ENCODE data around the gene PROC. TPM values are rescaled to one million over a fixed set of nuclear protein-coding genes. Genes with fewer than 3 reads are reported as not detected.

PROC gene
- total RNA-seq, 2 experiments from 2014 or later, result not detected

GRCh38 chr2:127386764-127387654 lies 31.2 kb upstream of the PROC start:
- DNase-seq, result peak; percentile 66
- Mint-ChIP-seq H3K9me3 (no peaks in the 10 kb centered on the region), H3K27ac (peak overlapping the region; percentile 66), H3K4me3 (peak overlapping the region; percentile 85), H3K27me3 (ENCODE audit: low read depth) (no peaks in the 10 kb centered on the region), H3K36me3 (ENCODE audit: low read depth) (peaks cover 9% of the 10 kb centered on the region), H3K4me1 (ENCODE audit: low read depth) (peaks cover 68% of the 10 kb centered on the region)
- CTCF ChIA-PET, result interaction anchor here (2.0 kb wide), 1 partner anchor 28 kb away, joined by 9 read pairs; no protein-coding TSS in a partner anchor
- intact Hi-C loops (cut with micrococcal nuclease), result loop anchor here (1.0 to 5.0 kb wide), 5 partner anchors 29 to 730 kb away; partner anchors contain the start of genes GYPC, IWS1 and SAP130

GRCh38 chr2:127387655-127388422 lies 30.4 kb upstream of the PROC start, which contains the start of gene MAP3K2:
TSS of gene MAP3K2 (minus strand) at chr2:127387975. CDS start at chr2:127343129, 44,846 bp downstream.
- intact Hi-C loops (cut with micrococcal nuclease), result loop anchor here (1.0 to 5.0 kb wide), 10 partner anchors 22 to 731 kb away; partner anchors contain the start of genes BIN1, GYPC, IWS1 and POLR2D
- Mint-ChIP-seq H3K27ac (peak within 1 kb of the TSS; percentile 92), H3K4me1 (ENCODE audit: low read depth) (peaks cover 69% of the 10 kb centered on the region), H3K9me3 (no peaks in the 10 kb centered on the region), H3K27me3 (ENCODE audit: low read depth) (no peaks in the 10 kb centered on the region), H3K4me3 (peak within 1 kb of the TSS; percentile 85), H3K36me3 (ENCODE audit: low read depth) (peaks cover 9% of the 10 kb centered on the region)
- peak; percentile 92 for DNase-seq
- CTCF ChIA-PET, result interaction anchor here (2.6 kb wide), 1 partner anchor 27 kb away, joined by 9 read pairs; no protein-coding TSS in a partner anchor

- Mint-ChIP-seq H3K36me3 (ENCODE audit: low read depth) (peaks cover 7% of the 10 kb centered on the region), H3K4me1 (ENCODE audit: low read depth) (peaks cover 66% of the 10 kb centered on the region), H3K9me3 (no peaks in the 10 kb centered on the region), H3K4me3 (peak overlapping the region; percentile 81), H3K27me3 (ENCODE audit: low read depth) (no peaks in the 10 kb centered on the region), H3K27ac (peak overlapping the region; percentile 92)
- CTCF ChIA-PET, result interaction anchor here (1.9 to 2.6 kb wide), 2 partner anchors 22 to 27 kb away, joined by 8 to 9 read pairs; no protein-coding TSS in a partner anchor
- intact Hi-C loops (cut with micrococcal nuclease), result loop anchor here (1.0 to 5.0 kb wide), 7 partner anchors 22 to 731 kb away; partner anchors contain the start of genes BIN1, GYPC, POLR2D and SAP130
- DNase-seq, result peak; percentile 16
These were observed 29.6 kb upstream of the PROC start for GRCh38 chr2:127388423-127389164.

GRCh38 chr2:127389778-127390435 lies 28.3 kb upstream of the PROC start:
- Mint-ChIP-seq H3K27me3 (ENCODE audit: low read depth) (no peaks in the 10 kb centered on the region), H3K4me1 (ENCODE audit: low read depth) (peaks cover 58% of the 10 kb centered on the region), H3K36me3 (ENCODE audit: low read depth) (no peaks in the 10 kb centered on the region), H3K4me3 (no peak overlapping the region), H3K9me3 (no peaks in the 10 kb centered on the region), H3K27ac (peak overlapping the region; percentile 76)
- DNase-seq, result peak; percentile 30
- CTCF ChIA-PET, result interaction anchor here (0.6 to 2.6 kb wide), 3 partner anchors 13 to 25 kb away, joined by 3 to 9 read pairs (median 8); no protein-coding TSS in a partner anchor
- intact Hi-C loops (cut with micrococcal nuclease), result loop anchor here (2.0 to 5.0 kb wide), 4 partner anchors 283 to 733 kb away; partner anchors contain the start of genes BIN1, GYPC, SAP130 and WDR33

- CTCF ChIA-PET, result interaction anchor here (0.6 to 1.1 kb wide), 2 partner anchors 24 to 836 kb away, joined by 3 to 8 read pairs; no protein-coding TSS in a partner anchor
- Mint-ChIP-seq H3K4me1 (ENCODE audit: low read depth) (peaks cover 39% of the 10 kb centered on the region), H3K36me3 (ENCODE audit: low read depth) (no peaks in the 10 kb centered on the region), H3K4me3 (no peak overlapping the region), H3K27ac (peak overlapping the region; percentile 62), H3K27me3 (ENCODE audit: low read depth) (no peaks in the 10 kb centered on the region), H3K9me3 (no peaks in the 10 kb centered on the region)
- no peak for DNase-seq
- intact Hi-C loops (cut with micrococcal nuclease), result no loop called here
These were observed 25.9 kb upstream of the PROC start for GRCh38 chr2:127392133-127392827.

GRCh38 chr2:127392828-127393578 lies 25.2 kb upstream of the PROC start:
- CTCF ChIA-PET, result interaction anchor here (0.6 to 1.1 kb wide), 2 partner anchors 23 to 836 kb away, joined by 3 to 8 read pairs; no protein-coding TSS in a partner anchor

GRCh38 chr2:127394492-127394891 lies 23.7 kb upstream of the PROC start:
- H3K4me1 Mint-ChIP-seq (ENCODE audit: low read depth), result peaks cover 31% of the 10 kb centered on the region
- H3K36me3 Mint-ChIP-seq (ENCODE audit: low read depth), result no peaks in the 10 kb centered on the region
- H3K9me3 Mint-ChIP-seq, result no peaks in the 10 kb centered on the region
- intact Hi-C loops (cut with micrococcal nuclease), result no loop called here
- no peak overlapping the region for H3K4me3 Mint-ChIP-seq
- no peak overlapping the region for H3K27ac Mint-ChIP-seq
- CTCF ChIA-PET, result no interaction called here
- no peak for DNase-seq
- H3K27me3 Mint-ChIP-seq (ENCODE audit: low read depth), result no peaks in the 10 kb centered on the region

More at GRCh38 chr2:127392828-127393578, 25.2 kb upstream of the PROC start:
- no peak overlapping the region for H3K4me3 Mint-ChIP-seq
- peak overlapping the region; percentile 62 for H3K27ac Mint-ChIP-seq
- intact Hi-C loops (cut with micrococcal nuclease), result no loop called here
- H3K27me3 Mint-ChIP-seq (ENCODE audit: low read depth), result no peaks in the 10 kb centered on the region
- no peaks in the 10 kb centered on the region for H3K9me3 Mint-ChIP-seq
- no peak for DNase-seq
- peaks cover 39% of the 10 kb centered on the region for H3K4me1 Mint-ChIP-seq (ENCODE audit: low read depth)
- H3K36me3 Mint-ChIP-seq (ENCODE audit: low read depth), result no peaks in the 10 kb centered on the region

- H3K27me3 Mint-ChIP-seq (ENCODE audit: low read depth), result no peaks in the 10 kb centered on the region
These were observed 20.5 kb upstream of the PROC start for GRCh38 chr2:127397568-127398238.

GRCh38 chr2:127398239-127398590 lies 20.0 kb upstream of the PROC start:
- no peaks in the 10 kb centered on the region for H3K36me3 Mint-ChIP-seq (ENCODE audit: low read depth)
- no peak overlapping the region for H3K27ac Mint-ChIP-seq
- no peaks in the 10 kb centered on the region for H3K27me3 Mint-ChIP-seq (ENCODE audit: low read depth)
- no peak overlapping the region for H3K4me3 Mint-ChIP-seq
- H3K9me3 Mint-ChIP-seq, result no peaks in the 10 kb centered on the region
- peak; percentile 60 for DNase-seq
- peaks cover 9% of the 10 kb centered on the region for H3K4me1 Mint-ChIP-seq (ENCODE audit: low read depth)
- intact Hi-C loops (cut with micrococcal nuclease), result no loop called here
- CTCF ChIA-PET, result no interaction called here

More at GRCh38 chr2:127397568-127398238, 20.5 kb upstream of the PROC start:
- Mint-ChIP-seq H3K9me3 (no peaks in the 10 kb centered on the region), H3K36me3 (ENCODE audit: low read depth) (no peaks in the 10 kb centered on the region), H3K4me1 (ENCODE audit: low read depth) (peaks cover 14% of the 10 kb centered on the region), H3K4me3 (no peak overlapping the region), H3K27ac (no peak overlapping the region)
- no peak for DNase-seq
- intact Hi-C loops (cut with micrococcal nuclease), result no loop called here
- CTCF ChIA-PET, result no interaction called here

- CTCF ChIA-PET, result no interaction called here
- intact Hi-C loops (cut with micrococcal nuclease), result no loop called here
- no peak overlapping the region for H3K27ac Mint-ChIP-seq
- no peak overlapping the region for H3K4me3 Mint-ChIP-seq
- H3K9me3 Mint-ChIP-seq, result no peaks in the 10 kb centered on the region
- DNase-seq, result no peak
- H3K4me1 Mint-ChIP-seq (ENCODE audit: low read depth), result peaks cover 9% of the 10 kb centered on the region
- no peaks in the 10 kb centered on the region for H3K36me3 Mint-ChIP-seq (ENCODE audit: low read depth)
- peaks cover 2% of the 10 kb centered on the region for H3K27me3 Mint-ChIP-seq (ENCODE audit: low read depth)
These were observed 17.7 kb upstream of the PROC start for GRCh38 chr2:127400533-127400896.
